ENCODE results near the gene SLC14A1.
"Not testable (repeated sequence)": the region's sequence is repeated elsewhere in the genome, so short reads cannot be mapped to it uniquely, and the experiment has no call there.

The SLC14A1 gene

DNA sequence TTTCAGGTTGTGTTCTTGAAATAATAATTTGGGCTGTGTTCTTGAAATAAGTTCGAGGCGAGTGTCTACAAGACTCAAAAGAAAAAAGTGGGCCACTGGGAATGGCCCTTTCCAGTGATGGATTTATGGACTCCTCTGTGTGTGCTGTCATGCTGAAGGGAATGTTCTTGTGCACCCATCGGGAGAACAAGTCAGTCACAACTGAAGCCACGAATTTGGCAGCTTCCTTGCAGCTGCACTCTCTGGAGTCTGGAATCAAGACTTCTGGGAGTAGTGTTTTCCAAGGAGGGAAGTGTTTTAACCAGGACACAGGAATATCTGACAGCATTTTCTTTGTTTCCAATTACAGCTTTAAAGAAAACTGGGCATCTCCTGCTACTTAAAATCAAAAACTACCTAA is 620 bp downstream of the SLC14A1 start:
- DNase-seq (ENCODE audit: low spot score), result no peak

DNA sequence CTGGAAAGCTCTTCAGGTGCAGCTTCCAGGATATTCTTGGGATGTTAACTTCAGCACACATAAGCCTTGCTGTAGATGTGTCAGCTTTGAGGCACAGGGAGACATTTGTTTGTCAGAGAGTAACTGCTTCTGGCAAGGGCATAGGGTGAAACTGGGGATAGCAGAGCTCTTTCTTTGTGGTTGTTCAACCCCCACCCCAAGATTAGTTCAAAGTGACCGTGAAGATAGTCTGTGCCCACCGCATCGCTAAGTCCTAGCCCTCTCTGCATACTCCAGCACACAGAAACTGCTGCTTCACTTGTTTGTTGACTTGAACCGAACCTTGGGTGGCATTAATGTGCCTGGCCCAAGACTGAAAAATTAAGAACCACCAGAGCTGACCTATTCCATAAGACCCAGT is 1.4 kb downstream of the SLC14A1 start:
- DNase-seq (ENCODE audit: low spot score), result no peak

DNA sequence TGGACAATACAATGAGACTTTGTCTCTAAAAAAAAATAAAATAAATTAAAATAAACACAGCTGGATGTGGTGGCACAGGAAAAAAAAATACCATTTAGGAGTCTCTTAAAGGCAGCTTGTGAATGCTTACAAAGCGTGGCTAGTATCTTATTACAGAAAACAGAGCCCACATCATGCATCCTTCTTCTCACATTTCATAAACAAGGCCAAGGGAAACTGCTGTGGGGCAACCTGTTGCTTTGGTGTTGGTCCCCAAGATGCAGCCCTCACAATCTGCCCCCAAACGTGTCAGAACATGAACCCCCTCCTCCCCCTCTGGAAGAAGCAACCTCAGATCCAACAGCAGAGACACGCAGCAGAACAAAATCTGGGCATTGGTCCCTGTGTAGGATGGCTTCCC is 2.6 kb downstream of the SLC14A1 start:
- no peak for DNase-seq (ENCODE audit: low spot score)

DNA sequence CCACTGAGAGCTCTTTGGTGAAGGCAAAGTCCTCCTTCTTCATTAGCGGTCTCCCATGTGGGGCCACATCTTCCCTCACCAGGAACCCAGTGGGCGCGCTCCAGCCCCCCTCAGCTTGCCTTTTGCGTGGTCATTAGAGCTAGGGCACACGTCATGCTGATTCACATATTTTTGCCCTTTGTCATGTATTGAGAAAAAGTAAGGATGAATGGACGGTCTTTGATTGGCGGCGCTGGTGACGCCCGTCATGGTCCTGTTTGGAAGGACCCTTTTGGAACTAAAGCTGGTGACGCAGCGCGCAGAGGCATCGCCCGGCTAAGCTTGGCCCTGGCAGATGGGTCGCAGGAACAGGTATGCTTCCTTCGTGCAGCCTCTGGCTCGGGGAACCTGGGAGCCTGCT is 3.1 kb downstream of the SLC14A1 start:
- DNase-seq (ENCODE audit: low spot score), result no peak

DNA sequence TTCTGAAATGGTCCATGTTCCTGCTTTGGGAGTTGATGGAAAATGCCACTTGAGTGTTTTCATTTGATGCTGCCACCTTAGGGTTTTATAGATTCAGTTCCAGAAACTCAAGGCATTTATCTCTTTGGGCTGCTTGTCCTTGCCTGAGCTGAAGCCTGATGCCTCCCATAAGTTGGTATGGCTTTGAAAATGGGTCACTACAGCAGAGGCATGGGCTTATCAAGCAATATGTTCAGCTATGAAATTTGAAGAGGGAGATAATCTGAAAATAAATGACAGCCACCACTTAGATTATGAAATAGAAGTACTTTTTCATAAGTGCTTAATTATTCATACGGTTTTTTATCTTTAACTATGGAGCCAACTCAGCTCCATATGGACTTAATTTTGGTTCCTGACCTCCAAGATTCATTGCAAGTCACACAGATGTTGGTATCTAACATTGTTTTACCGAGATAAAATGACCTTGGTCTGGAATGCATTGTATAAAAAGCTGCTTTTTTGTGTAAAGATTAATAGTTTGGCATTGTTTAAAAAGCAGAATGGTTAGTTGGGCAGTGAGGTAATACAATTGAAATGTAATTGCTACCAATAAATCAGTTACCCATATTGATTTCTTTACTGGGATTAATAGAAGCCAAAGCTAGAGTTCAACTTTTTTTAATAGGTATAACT is 4.5 kb downstream of the SLC14A1 start:
- no peak for DNase-seq (ENCODE audit: low spot score)

DNA sequence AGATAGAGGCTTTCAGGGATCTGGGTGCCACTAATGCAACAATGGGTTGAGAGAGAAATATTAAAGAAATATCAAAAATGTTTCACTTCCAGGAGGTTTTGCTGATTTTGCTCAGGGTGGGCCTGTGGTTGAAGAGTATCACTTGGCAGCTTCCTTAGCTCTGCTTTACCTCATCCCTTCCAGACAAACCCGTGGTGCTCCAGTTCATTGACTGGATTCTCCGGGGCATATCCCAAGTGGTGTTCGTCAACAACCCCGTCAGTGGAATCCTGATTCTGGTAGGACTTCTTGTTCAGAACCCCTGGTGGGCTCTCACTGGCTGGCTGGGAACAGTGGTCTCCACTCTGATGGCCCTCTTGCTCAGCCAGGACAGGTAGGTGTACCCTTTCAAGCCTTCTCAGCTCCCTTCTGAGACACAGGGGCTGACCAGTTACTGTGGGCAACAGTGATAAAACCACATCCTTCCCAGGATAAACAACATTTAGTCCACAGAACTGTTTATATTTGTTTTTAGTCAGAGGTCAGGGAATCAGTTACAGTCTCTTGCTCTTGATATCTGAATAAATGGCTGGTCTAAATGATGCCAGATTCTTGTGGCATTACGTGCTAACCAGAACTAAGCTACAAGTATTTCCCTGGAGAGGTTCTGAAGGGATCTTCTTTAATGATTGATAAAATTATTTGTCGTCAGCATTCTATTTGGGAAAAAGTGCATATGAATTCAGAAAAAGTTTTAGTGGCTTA is 7.0 kb downstream of the SLC14A1 start:
- no peak for DNase-seq (ENCODE audit: low spot score)

DNA sequence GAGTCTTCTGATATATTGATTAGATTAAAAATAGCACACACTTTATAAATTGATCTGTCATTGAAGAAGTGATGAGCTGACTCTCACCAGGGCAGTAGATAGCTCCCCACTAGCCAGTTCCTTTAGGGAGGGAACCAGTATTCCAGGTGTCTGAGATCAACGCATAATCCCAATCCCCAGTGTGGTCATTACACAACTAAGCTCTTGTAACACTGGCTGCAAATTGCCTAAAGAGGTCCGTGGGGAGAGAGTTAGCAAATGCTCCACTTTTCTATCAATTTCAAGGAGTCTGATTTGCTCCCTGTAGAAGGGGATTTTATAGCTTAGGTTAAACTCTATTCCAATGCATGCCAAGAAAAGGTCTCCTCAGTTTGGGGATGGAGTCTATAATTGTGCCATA is 7.7 kb downstream of the SLC14A1 start:
- DNase-seq (ENCODE audit: low spot score), result no peak

DNA sequence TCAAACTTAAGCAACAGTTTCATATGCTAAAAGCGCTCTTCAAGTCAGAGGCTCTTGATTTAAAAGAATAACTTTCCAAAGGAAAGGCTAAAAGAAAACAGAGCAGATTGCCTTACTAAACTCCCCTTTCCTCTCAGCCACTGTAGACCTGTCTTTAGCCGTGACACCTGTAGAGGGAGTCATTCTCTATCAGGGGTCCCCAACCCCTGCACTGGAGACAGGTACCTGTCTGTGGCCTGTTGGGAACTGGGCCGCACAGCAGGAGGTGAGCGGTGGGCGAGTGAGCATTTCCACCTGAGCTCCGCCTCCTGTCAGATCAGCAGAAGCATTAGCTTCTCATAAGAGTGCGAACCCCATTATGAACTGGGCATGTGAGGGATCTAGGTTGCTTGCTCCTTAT is 9.6 kb downstream of the SLC14A1 start:
- peak; percentile 20 for DNase-seq (ENCODE audit: low spot score)

DNA sequence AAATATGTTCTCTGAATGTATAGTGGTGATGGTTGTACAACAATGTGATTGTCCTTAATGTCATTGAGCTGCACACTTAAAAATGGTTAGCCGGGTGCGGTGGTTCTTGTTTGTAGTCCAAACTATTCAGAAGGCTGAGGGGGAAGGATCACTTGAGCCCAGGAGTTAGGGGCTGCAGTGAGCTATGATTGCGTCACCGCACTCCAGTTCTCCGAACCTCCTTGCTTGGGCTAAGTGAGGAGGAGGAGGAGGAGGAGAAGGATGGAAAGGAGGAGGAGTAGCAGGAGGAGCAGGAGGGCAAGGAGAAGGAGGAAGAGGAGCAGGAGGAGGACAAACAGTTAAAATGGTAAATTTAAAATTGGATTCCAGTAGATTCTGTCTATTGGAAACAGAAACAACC is 10.5 kb downstream of the SLC14A1 start:
- DNase-seq (ENCODE audit: low spot score), result no peak

DNA sequence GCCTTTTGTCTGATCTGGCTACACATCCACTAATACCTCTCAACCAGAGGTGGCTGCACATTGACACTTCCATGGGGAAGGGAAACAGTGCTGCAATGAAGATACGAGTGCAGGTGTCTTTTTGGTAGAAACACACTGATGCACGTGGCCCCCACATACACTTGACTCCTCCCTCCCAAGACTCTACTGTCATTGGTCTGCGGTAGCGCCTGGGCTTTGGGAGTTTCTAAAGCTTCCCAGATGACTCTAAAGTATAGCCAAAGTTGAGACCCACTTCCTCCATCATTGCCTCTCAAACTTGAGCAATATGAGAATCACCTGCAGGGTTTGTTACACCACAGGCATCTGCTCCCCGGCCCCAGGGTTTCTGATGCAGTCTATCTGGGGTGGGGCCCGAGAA is 11.0 kb downstream of the SLC14A1 start:
- DNase-seq (ENCODE audit: low spot score), result no peak

DNA sequence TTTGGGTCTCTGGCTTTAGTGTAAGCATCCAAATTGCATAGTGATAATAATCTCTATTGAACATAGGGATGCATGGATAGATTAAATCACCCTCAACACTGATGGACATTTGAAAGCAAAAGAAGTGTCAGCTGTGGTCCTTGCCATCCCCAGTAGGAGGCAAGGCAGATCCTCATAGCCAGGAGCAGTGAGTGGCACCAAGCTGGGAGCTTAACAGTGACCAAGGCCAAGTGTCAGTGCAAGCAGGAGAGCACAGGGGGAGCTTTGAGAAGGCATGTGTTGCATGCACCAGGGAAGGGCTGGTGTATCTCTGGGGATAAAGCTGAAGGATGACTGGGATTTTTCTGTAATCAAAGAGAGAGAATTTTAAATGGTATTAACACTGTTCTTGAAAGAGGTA is 14.7 kb downstream of the SLC14A1 start:
- DNase-seq (ENCODE audit: low spot score), result no peak

DNA sequence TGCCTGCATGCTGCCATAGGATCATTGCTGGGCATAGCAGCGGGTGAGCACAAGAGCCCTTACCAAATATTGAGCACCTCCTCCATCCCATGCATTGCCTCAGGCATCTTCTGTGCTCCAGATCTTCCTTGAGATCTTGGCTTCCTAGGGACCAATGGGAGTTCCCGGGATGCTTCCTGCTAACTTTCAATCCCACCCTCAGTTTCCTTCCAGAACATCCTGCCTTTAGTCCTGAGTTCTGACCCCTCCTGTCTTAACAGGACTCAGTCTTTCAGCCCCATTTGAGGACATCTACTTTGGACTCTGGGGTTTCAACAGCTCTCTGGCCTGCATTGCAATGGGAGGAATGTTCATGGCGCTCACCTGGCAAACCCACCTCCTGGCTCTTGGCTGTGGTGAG is 15.3 kb downstream of the SLC14A1 start:
- no peak for DNase-seq (ENCODE audit: low spot score)

DNA sequence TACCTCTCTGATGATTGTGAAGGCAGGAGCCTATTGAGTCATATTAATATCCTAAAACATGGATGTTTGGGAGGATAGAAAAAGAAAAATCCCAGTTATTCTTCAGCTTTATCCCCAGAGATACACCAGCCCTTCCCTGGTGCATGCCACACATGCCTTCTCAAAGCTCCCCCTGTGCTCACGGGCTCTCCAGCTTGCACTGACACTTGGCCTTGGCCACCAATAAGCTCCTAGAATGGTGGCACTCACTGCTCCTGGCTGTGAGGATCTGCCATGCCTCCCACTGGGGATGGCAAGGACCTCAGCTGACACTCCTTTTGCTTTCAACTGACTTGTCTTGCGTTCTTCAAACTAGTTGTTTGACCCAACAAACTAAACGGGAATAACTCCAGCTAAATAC is 15.9 kb downstream of the SLC14A1 start:
- DNase-seq (ENCODE audit: low spot score), result no peak

DNA sequence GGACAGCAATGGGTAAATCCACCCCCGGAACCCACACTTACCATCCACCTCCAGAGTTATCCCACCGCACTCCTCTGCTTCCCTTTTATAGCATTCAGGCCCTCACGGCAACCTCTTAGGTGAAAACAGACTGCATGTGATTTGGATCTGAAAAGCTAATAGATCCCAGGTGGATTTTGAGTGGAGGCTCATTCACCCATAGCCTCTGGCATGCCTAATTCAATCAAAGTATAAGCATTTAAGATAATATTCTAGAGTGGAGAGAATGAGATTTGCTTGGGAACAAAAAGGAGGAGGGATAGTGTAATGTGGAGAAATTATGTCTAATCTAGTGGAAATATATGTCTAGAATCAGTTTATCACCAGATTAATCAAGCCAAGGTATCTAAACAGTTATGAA is 17.1 kb downstream of the SLC14A1 start:
- no peak for DNase-seq (ENCODE audit: low spot score)

DNA sequence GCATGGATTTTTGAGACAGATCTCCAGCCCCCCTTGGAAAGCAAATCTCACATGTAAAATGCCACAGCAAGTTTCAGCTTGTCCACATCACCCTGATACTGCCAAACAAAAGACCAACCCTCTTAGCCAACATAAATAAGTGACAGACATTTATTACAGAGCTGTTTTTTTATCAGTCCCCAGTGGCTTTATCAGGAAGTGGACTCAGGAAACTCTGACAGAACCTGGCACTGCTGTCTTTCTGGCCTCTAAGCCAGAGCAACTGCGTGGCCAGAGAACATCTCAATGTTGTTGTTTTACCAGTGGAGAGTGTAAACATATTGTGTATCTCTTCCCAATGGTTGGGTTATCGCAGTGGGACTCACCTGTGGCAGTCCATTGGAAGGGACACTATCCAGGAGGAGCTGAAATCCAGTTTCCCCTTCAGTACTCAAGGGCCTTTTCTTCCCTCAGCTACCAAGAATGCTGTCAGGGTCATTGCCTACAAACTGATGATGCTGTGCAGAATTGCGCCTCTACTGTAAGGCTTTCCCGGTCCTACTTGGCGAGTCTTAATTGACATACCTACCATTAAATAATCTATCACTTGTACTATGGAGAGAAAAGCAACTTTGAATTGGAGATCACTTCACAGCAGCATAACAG is 22.0 kb downstream of the SLC14A1 start:
- DNase-seq (ENCODE audit: low spot score), result no peak

DNA sequence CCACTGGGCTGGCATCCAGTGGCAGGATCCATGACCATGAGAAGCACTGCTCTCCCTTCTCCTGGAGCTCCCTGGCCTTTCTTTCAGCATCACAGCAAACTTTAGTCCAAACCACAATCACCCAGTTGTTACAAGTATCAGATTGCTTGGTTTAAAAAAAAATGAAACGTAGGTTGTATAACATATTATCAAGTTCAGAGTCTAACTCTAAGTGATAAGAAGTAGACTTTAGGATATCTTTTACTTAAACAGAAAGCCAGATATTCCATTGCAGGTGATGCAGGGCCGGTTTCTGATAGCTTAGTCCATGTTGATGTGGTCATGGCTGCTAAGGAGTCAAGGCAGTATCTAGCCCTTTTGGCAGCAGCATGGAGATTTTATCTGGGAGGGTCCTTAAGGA is 24.5 kb downstream of the SLC14A1 start:
- no peak for DNase-seq (ENCODE audit: low spot score)

DNA sequence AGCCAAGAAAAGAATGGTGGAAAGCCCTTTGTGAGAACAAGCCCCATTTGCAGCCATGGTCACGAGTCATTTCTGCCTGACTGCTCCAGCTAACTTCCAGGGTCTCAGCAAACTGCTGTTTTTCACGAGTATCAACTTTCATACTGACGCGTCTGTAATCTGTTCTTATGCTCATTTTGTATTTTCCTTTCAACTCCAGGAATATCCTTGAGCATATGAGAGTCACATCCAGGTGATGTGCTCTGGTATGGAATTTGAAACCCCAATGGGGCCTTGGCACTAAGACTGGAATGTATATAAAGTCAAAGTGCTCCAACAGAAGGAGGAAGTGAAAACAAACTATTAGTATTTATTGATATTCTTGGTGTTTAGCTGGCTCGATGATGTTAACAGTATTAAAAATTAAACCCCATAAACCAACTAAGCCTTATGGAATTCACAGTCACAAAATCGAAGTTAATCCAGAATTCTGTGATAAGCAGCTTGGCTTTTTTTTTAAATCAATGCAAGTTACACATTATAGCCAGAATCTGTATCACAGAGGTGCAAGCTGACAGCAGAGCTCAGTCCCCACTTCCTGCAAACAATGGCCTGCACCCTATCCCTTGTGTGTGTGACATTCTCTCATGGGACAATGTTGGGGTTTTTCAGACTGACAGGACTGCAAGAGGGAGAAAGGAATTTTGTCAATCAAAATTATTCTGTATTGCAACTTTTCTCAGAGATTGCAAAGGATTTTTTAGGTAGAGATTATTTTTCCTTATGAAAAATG is 26.1 kb downstream of the SLC14A1 start:
- peak; percentile 22 for DNase-seq (ENCODE audit: low spot score)

DNA sequence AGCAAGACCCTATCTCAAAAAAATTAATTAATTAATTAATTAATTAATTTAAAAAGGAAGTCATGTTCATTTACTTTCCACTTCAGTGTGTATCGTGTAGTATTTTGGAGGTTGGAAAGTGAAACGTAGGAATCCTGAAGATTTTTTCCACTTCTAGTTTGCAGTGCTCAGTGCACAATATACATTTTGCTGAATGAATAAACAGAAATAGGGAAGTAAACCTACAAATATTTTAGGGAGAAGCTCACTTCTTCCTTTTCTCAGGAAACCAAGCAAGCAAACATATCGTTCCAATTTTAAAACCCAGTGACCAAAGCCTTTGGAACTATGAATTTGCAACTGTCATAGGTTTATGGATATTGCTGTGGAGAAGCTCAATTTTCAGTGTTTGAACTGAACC is 27.8 kb downstream of the SLC14A1 start:
- no peak for DNase-seq (ENCODE audit: low spot score)

DNA sequence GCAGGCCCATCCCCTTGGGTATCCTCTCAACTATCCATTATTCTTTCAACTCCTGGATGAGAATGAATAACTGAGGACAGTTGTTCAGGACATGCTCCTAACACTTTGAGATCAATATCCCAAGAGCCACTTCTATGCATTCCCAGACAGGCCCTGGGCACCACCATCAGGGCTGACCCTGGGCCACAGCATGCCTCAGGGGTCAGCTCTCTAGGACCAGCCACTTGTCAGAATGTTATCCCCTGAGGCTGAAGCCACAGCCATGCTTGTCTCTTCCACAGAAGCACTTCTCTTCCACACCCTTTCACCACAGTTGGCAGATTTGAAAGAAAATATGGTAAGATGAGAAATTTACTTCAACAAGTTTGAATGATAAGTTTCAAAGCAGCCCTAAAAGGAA is 28.7 kb downstream of the SLC14A1 start:
- no peak for DNase-seq (ENCODE audit: low spot score)

DNA sequence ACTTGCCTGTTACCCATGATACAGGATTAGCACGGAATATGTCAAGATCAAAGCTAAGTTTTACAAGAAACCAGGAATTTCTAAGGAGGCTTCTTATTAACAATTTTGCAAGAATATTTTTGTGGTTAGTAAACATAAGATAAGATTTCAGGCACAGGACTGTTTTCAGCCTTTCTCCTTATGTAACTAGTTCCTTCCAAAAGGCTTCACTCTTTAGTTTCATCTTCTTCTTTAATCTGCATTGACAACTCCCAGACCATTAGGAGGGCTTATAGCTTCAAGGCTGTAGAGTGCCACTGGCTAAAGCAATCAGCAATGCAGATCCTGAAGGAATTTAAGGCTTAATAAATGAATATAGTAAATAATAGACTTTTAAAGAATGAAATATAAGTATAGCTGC is 29.3 kb downstream of the SLC14A1 start:
- no peak for DNase-seq (ENCODE audit: low spot score)

DNA sequence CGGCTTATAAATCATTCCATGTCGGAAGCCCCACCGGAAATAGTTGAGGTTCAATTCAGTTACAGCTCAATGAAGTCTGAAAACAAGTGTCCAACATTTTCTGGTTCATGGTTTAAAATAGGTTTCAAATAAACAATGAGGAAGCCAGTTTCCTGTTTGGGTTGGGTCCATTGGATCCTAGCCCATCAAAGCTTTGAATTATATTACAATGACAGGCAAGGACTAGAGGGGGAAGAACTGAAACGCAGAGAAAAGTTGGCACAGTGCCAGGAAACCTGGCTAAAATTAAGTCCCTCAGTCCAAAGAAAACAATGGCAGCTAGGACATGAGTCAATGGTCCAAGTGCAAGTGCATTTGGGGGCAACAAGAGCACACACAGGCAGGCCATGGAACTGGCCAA is 32.0 kb downstream of the SLC14A1 start:
- DNase-seq (ENCODE audit: low spot score), result no peak

DNA sequence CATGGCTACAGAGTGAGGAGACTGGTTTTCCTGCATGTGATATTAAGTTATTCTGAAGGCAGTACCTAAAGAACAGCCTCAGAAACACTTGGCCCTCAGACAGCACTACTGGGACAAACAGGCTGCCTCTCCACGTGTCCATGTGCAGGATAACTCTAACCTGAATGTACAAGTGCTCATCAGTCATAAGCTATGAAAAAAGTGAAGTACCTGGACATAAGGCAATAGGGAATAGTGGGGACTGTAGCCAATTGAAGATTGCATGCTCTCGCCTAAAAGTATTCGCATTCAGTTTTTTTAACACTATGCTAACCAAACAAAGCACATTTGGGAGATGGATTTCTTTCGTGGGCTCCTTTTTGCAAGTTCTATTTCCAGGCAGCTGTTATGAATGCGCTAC is 33.0 kb downstream of the SLC14A1 start:
- no peak for DNase-seq (ENCODE audit: low spot score)

DNA sequence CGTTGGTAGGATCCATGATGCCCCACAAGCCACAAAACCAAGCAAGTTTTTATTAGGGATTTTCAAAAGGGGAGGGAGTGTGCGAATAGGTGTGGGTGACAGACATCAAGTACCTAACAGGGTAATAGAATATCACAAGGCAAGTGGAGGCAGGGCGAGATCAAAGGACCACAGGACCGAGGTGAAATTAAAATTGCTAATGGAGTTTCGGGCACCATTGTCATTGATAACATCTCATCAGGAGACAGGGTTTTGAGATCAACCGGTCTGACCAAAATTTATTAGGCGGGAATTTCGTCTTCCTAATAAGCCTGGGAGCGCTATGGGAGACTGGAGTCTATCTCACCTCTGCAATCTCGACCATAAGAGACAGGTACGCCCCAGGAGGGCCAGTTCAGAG is 33.7 kb downstream of the SLC14A1 start:
- DNase-seq (ENCODE audit: low spot score), result not testable (repeated sequence)

All from iPS-NIHi11 (cell line).